Thoracic aorta (tissue), 2 donors: Measurements from ENCODE around the gene PPP1R13B. TPM values are rescaled to one million over a fixed set of nuclear protein-coding genes. Genes with fewer than 3 reads are reported as not detected.

Source experiments
- ATAC-seq: fragments of 150-250 bp; one replicate; pipeline ENCODE4 v1.8.0; 2017; ENCODE audit warnings: low read depth; ENCODE audit not compliant: insufficient number of reproducible peaks, low FRiP score
- DNase-seq: peaks from one replicate; pipeline ENCODE4 v3.0.0-alpha.2; 2020; ENCODE audit warnings: low spot score
- H3K27ac ChIP-seq, 2 donors: fragments of 200-600 bp; sonication (generic); 1 replicate in 1 of 2; 2 replicates in 1 of 2; pipeline ENCODE4 v1.5.1; 2016; ENCODE audit warnings: mild to moderate bottlenecking in 2 of 2, moderate library complexity in 2 of 2
- H3K27me3 ChIP-seq: fragments of 200-600 bp; sonication (generic); replicated peaks from 2 replicates; pipeline ENCODE4 v1.6.0; 2016; ENCODE audit warnings: mild to moderate bottlenecking; ENCODE audit not compliant: insufficient read depth
- H3K36me3 ChIP-seq: fragments of 200-600 bp; sonication (generic); one replicate; pipeline ENCODE4 v1.5.1; 2016
- H3K4me1 ChIP-seq, 2 donors: fragments of 200-600 bp; sonication (generic); 1 replicate in 1 of 2; 2 replicates in 1 of 2; pipeline versions ENCODE4 v1.5.1 to v1.6.0; 2016; ENCODE audit warnings: low read depth in 2 of 2, mild to moderate bottlenecking in 1 of 2; ENCODE audit not compliant: control insufficient read depth in 1 of 2
- H3K4me3 ChIP-seq: fragments of 200-600 bp; sonication (generic); 2 replicates; pipeline ENCODE4 v1.5.1; 2016; ENCODE audit warnings: mild to moderate bottlenecking
- H3K9me3 ChIP-seq: fragments of 200-600 bp; sonication (generic); 2 replicates; pipeline ENCODE4 v1.5.1; 2016
- CTCF ChIP-seq: fragments of 200-600 bp; sonication (generic); IDR thresholded peaks from one replicate; pipeline ENCODE4 v1.5.1; 2019; ENCODE audit warnings: antibody characterized with exemption
- total RNA-seq, 2 donors: library from RNA; depleted of rRNA; stranded (reverse); fragments of >200 nt; gene quantifications; one replicate each; pipeline versions ENCODE4 v1.1.0 to v1.2.3, GENCODE V29; 2016

Gene PPP1R13B
- total RNA-seq, 2 donors from 2014 or later = 10.7 to 15.3 TPM

- Histone ChIP-seq H3K4me1 (no peaks in the 10 kb centered on the region), H3K27ac (no peak overlapping the region), H3K9me3 (no peaks in the 10 kb centered on the region), H3K4me3 (no peak overlapping the region), H3K36me3 (no peaks in the 10 kb centered on the region), H3K27me3 (no peaks in the 10 kb centered on the region)
- no peak for TF ChIP-seq CTCF
- ATAC-seq = no peak
- DNase-seq = no peak
These were observed 14.3 kb upstream of the PPP1R13B start for GRCh38 chr14:103861413-103862392.

- no peak for TF ChIP-seq CTCF
- Histone ChIP-seq H3K9me3 (no peaks in the 10 kb centered on the region), H3K36me3 (no peaks in the 10 kb centered on the region), H3K4me1 (no peaks in the 10 kb centered on the region), H3K27ac (no peak overlapping the region), H3K27me3 (no peaks in the 10 kb centered on the region), H3K4me3 (no peak overlapping the region)
- DNase-seq (no peak), ATAC-seq (no peak)
These were observed 12.2 kb upstream of the PPP1R13B start for GRCh38 chr14:103859416-103860202.

- H3K4me1 ChIP-seq = no peaks in the 10 kb centered on the region
- H3K36me3 ChIP-seq = no peaks in the 10 kb centered on the region
- TF ChIP-seq CTCF = no peak
- H3K9me3 ChIP-seq = no peaks in the 10 kb centered on the region
- H3K27me3 ChIP-seq = no peaks in the 10 kb centered on the region
- no peak for ATAC-seq
- DNase-seq = no peak
- no peak overlapping the region for H3K27ac ChIP-seq
- no peak overlapping the region for H3K4me3 ChIP-seq
These were observed 10.8 kb upstream of the PPP1R13B start for GRCh38 chr14:103858063-103858781.

- H3K36me3 ChIP-seq = no peaks in the 10 kb centered on the region
- ATAC-seq (no peak), DNase-seq (no peak)
- no peak for TF ChIP-seq CTCF
- no peak overlapping the region for H3K27ac ChIP-seq
- H3K4me3 ChIP-seq = no peak overlapping the region
- H3K9me3 ChIP-seq = no peaks in the 10 kb centered on the region
- H3K27me3 ChIP-seq = no peaks in the 10 kb centered on the region
- H3K4me1 ChIP-seq = no peaks in the 10 kb centered on the region
These were observed 9.9 kb upstream of the PPP1R13B start for GRCh38 chr14:103857256-103857655.
